H9 (cell line): ENCODE measurements around the gene TMEM134. TPM values are rescaled to one million over a fixed set of nuclear protein-coding genes. Genes with fewer than 3 reads are reported as not detected.
A peak's percentile ranks its signal among the peaks of the same experiment; 100 is the strongest.

Experiments
- DNase-seq: peaks from one replicate; pipeline ENCODE4 v3.0.0-alpha.2; 2017
- H2AFZ ChIP-seq: one replicate; pipeline ENCODE4 v1.6.1; 2013; ENCODE audit warnings: mild to moderate bottlenecking, low read length, control low read depth, moderate library complexity
- H2AK5ac ChIP-seq: 2 replicates; pipeline ENCODE4 v1.6.1; 2013; ENCODE audit warnings: low read length, control low read depth, mixed read lengths; ENCODE audit not compliant: insufficient read length
- H2BK120ac ChIP-seq: one replicate; pipeline ENCODE4 v1.6.1; 2013; ENCODE audit warnings: low read depth, mild to moderate bottlenecking, low read length, control low read depth, inconsistent platforms; ENCODE audit not compliant: poor library complexity, severe bottlenecking
- H2BK12ac ChIP-seq: 2 replicates; pipeline ENCODE4 v1.6.1; 2013; ENCODE audit warnings: low read length, control low read depth, mixed read lengths, low read depth; ENCODE audit not compliant: insufficient read length
- H2BK15ac ChIP-seq: 2 replicates; pipeline ENCODE4 v1.6.1; 2013; ENCODE audit warnings: low read depth, low read length, control low read depth
- H2BK20ac ChIP-seq: one replicate; pipeline ENCODE4 v1.6.1; 2013; ENCODE audit warnings: low read depth, mild to moderate bottlenecking, low read length, control low read depth, inconsistent platforms; ENCODE audit not compliant: poor library complexity, severe bottlenecking
- H2BK5ac ChIP-seq: 2 replicates; pipeline ENCODE4 v1.6.1; 2013; ENCODE audit warnings: low read length, control low read depth, mixed read lengths; ENCODE audit not compliant: insufficient read length
- H3K14ac ChIP-seq: 2 replicates; pipeline ENCODE4 v1.6.1; 2013; ENCODE audit warnings: low read length, control low read depth; ENCODE audit not compliant: insufficient read depth
- H3K18ac ChIP-seq: 2 replicates; pipeline ENCODE4 v1.6.1; 2013; ENCODE audit warnings: low read depth, mild to moderate bottlenecking, mixed read lengths, low read length, control low read depth; ENCODE audit not compliant: insufficient read length
- H3K23ac ChIP-seq: 2 replicates; pipeline ENCODE4 v1.6.1; 2013; ENCODE audit warnings: low read length, control low read depth, mixed read lengths, low read depth; ENCODE audit not compliant: insufficient read length
- H3K23me2 ChIP-seq: 2 replicates; pipeline ENCODE4 v1.6.1; 2013; ENCODE audit warnings: low read depth, mild to moderate bottlenecking, mixed read lengths, low read length, control low read depth; ENCODE audit not compliant: insufficient read length, poor library complexity, severe bottlenecking
- H3K27ac ChIP-seq: 2 replicates; pipeline ENCODE4 v1.5.1; 2013; ENCODE audit warnings: low read length, control low read depth, mixed read lengths, low read depth; ENCODE audit not compliant: insufficient read length
- H3K27me3 ChIP-seq: 2 replicates; pipeline ENCODE4 v1.6.1; 2013; ENCODE audit warnings: low read length, control low read depth, inconsistent platforms; ENCODE audit not compliant: insufficient read depth
- H3K4ac ChIP-seq: 2 replicates; pipeline ENCODE4 v1.6.1; 2013; ENCODE audit warnings: low read depth, mild to moderate bottlenecking, control low read depth, inconsistent platforms, low read length, moderate library complexity
- H3K4me1 ChIP-seq: 2 replicates; pipeline ENCODE4 v1.6.1; 2013; ENCODE audit warnings: low read length, control low read depth, inconsistent platforms; ENCODE audit not compliant: insufficient read depth
- H3K4me2 ChIP-seq: 2 replicates; pipeline ENCODE4 v1.6.1; 2013; ENCODE audit warnings: low read length, control low read depth, mixed read lengths; ENCODE audit not compliant: insufficient read length, insufficient read depth
- H3K56ac ChIP-seq: 2 replicates; pipeline ENCODE4 v1.6.1; 2013; ENCODE audit warnings: low read depth, mild to moderate bottlenecking, mixed read lengths, low read length, control low read depth; ENCODE audit not compliant: insufficient read length
- H3K79me1 ChIP-seq: 2 replicates; pipeline ENCODE4 v1.6.1; 2013; ENCODE audit warnings: low read depth, mild to moderate bottlenecking, moderate library complexity, low read length, control low read depth, inconsistent platforms; ENCODE audit not compliant: insufficient read depth, poor library complexity, severe bottlenecking
- H3K79me2 ChIP-seq: 2 replicates; pipeline ENCODE4 v1.6.1; 2013; ENCODE audit warnings: low read length, control low read depth, inconsistent platforms; ENCODE audit not compliant: insufficient read depth
- H3K9ac ChIP-seq: 2 replicates; pipeline ENCODE4 v1.6.1; 2013; ENCODE audit warnings: low read length, control low read depth, mixed read lengths; ENCODE audit not compliant: insufficient read length; ENCODE audit errors: extremely low read depth
- H3K9me3 ChIP-seq: one replicate; pipeline ENCODE4 v1.6.1; 2013; ENCODE audit warnings: low read depth, low read length, inconsistent platforms; ENCODE audit not compliant: control insufficient read depth
- H3T11ph ChIP-seq: one replicate; pipeline ENCODE4 v1.6.1; 2013; ENCODE audit warnings: mild to moderate bottlenecking, low read length, control low read depth, inconsistent platforms
- H4K20me1 ChIP-seq: one replicate; pipeline ENCODE4 v1.6.1; 2013; ENCODE audit not compliant: control insufficient read depth, insufficient read length, insufficient read depth
- H4K5ac ChIP-seq: 2 replicates; pipeline ENCODE4 v1.6.1; 2013; ENCODE audit warnings: low read depth, mild to moderate bottlenecking, mixed read lengths, low read length, control low read depth; ENCODE audit not compliant: insufficient read length
- H4K8ac ChIP-seq: replicated peaks from 2 replicates; pipeline ENCODE4 v1.6.1; 2013; ENCODE audit warnings: low read length, control low read depth, mixed read lengths, low read depth; ENCODE audit not compliant: insufficient read length
- H4K91ac ChIP-seq: 2 replicates; pipeline ENCODE4 v1.6.1; 2013; ENCODE audit warnings: low read depth, mild to moderate bottlenecking, moderate library complexity, mixed read lengths, low read length, control low read depth; ENCODE audit not compliant: insufficient read length
- H3K27ac Mint-ChIP-seq, 3 experiments: 2 replicates in 2 of 3; 3 replicates in 1 of 3; pipeline ENCODE4 v1.8.0; 2020 to 2021; ENCODE audit warnings: mixed read lengths in 3 of 3, mild to moderate bottlenecking in 1 of 3, moderate library complexity in 1 of 3
- H3K27me3 Mint-ChIP-seq: 2 replicates; pipeline ENCODE4 v1.8.0; 2021; ENCODE audit warnings: low read depth, mild to moderate bottlenecking, moderate library complexity, mixed read lengths
- H3K36me3 Mint-ChIP-seq, 3 experiments: 2 replicates in 2 of 3; 3 replicates in 1 of 3; pipeline ENCODE4 v1.8.0; 2020 to 2021; ENCODE audit warnings: low read depth in 3 of 3, mixed read lengths in 3 of 3; ENCODE audit not compliant: insufficient read depth in 1 of 3
- H3K4me1 Mint-ChIP-seq, 2 experiments: 2 replicates each; pipeline ENCODE4 v1.8.0; 2020; ENCODE audit warnings: mixed read lengths in 2 of 2
- H3K4me3 Mint-ChIP-seq, 2 experiments: 2 replicates in 1 of 2; 3 replicates in 1 of 2; pipeline ENCODE4 v1.8.0; 2020 to 2021; ENCODE audit warnings: mild to moderate bottlenecking in 2 of 2, mixed read lengths in 2 of 2, moderate library complexity in 1 of 2
- H3K9me3 Mint-ChIP-seq, 2 experiments: 2 replicates in 1 of 2; 3 replicates in 1 of 2; pipeline ENCODE4 v1.8.0; 2020; ENCODE audit warnings: mild to moderate bottlenecking in 2 of 2, mixed read lengths in 2 of 2, moderate library complexity in 1 of 2
- WGBS: extraction: QIAGEN DNeasy Blood & Tissue Kit; methylation state at CpG from one replicate; pipeline ENCODE4 v1.1.7; 2013; ENCODE audit warnings: missing lambda C conversion rate, low lambda C conversion rate, mixed read lengths; ENCODE audit not compliant: insufficient read length; ENCODE audit errors: extremely low coverage; 5-methylcytosine and 5-hydroxymethylcytosine counted together
- total RNA-seq: library from RNA; stranded (reverse); gene quantifications from 2 replicates; pipeline ENCODE4 v1.2.1, GENCODE V29; 2021
- TF ChIP-seq, protein P1 (sequence below): fragments of 200-600 bp; sonication (generic); conservative IDR thresholded peaks from 3 replicates; pipeline ENCODE4 v1.8.0; 2021; ENCODE audit warnings: antibody characterized with exemption, mild to moderate bottlenecking

The TMEM134 gene
- total RNA-seq, 1 experiment from 2014 or later = 53.6 TPM

GRCh38 chr11:67439321-67440228 lies 29.5 kb downstream of the TMEM134 start:
- Histone ChIP-seq H3K9ac (no peak overlapping the region), H4K5ac (no peak overlapping the region), H3K9me3 (no peaks in the 10 kb centered on the region), H4K20me1 (no peaks in the 10 kb centered on the region), H3K56ac (no peak overlapping the region), H3K79me2 (no peaks in the 10 kb centered on the region), H3K14ac (no peak overlapping the region), H3K18ac (no peak overlapping the region), H2AFZ (no peak overlapping the region), H3K23ac (no peak overlapping the region), H2AK5ac (no peak overlapping the region), H2BK20ac (no peak overlapping the region), H4K91ac (no peak overlapping the region), H3K4me1 (no peaks in the 10 kb centered on the region; the same call in 1 of the 2 replicates), H3K4ac (no peak overlapping the region), H3K23me2 (peaks cover 4% of the 10 kb centered on the region), H3T11ph (no peak overlapping the region), H2BK15ac (no peak overlapping the region), H2BK5ac (no peak overlapping the region), H4K8ac (no peak overlapping the region), H3K27ac (no peak overlapping the region), H3K4me2 (no peak overlapping the region), H2BK12ac (no peak overlapping the region), H3K79me1 (no peaks in the 10 kb centered on the region), H2BK120ac (no peak overlapping the region), H3K27me3 (no peaks in the 10 kb centered on the region)
- peak; percentile 63 for DNase-seq
- Mint-ChIP-seq H3K9me3 (no peaks in the 10 kb centered on the region), H3K4me1 (peaks cover 4 to 15% of the 10 kb centered on the region in 2 experiments), H3K27me3 (no peaks in the 10 kb centered on the region; the same call in 1 of the 2 replicates), H3K27ac (peak overlapping the region in 1 of 3 experiments; percentile 55; a peak in 2 of 7 replicates), H3K4me3 (peak overlapping the region in 1 of 2 experiments; percentile 44; a peak in 2 of 5 replicates), H3K36me3 (peaks cover 10 to 37% (median 35%) of the 10 kb centered on the region in 3 experiments; a peak in 6 of 7 replicates)
- TF ChIP-seq, protein P1, sequence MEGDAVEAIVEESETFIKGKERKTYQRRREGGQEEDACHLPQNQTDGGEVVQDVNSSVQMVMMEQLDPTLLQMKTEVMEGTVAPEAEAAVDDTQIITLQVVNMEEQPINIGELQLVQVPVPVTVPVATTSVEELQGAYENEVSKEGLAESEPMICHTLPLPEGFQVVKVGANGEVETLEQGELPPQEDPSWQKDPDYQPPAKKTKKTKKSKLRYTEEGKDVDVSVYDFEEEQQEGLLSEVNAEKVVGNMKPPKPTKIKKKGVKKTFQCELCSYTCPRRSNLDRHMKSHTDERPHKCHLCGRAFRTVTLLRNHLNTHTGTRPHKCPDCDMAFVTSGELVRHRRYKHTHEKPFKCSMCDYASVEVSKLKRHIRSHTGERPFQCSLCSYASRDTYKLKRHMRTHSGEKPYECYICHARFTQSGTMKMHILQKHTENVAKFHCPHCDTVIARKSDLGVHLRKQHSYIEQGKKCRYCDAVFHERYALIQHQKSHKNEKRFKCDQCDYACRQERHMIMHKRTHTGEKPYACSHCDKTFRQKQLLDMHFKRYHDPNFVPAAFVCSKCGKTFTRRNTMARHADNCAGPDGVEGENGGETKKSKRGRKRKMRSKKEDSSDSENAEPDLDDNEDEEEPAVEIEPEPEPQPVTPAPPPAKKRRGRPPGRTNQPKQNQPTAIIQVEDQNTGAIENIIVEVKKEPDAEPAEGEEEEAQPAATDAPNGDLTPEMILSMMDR = peak; percentile 46; the same call in 2 of the 3 replicates
- no CpG with 5 or more reads among the region's 31 CpGs for WGBS
